HepG2 (cell line): ENCODE measurements around the gene FAM171A2. TPM values are rescaled to one million over a fixed set of nuclear protein-coding genes. Genes with fewer than 3 reads are reported as not detected.

Experiments
- DNMT1 ChIP-seq: sonication (generic); formaldehyde crosslinking; IDR thresholded peaks from 2 replicates; pipeline ENCODE4 v1.5.1; 2020; ENCODE audit warnings: mild to moderate bottlenecking, missing genetic modification reagents
- KDM5B ChIP-seq: sonication (generic); formaldehyde crosslinking; IDR thresholded peaks from 2 replicates; pipeline ENCODE4 v1.4.0; 2020; ENCODE audit warnings: missing genetic modification reagents, mild to moderate bottlenecking, borderline replicate concordance
- KLF13 ChIP-seq: sonication (generic); formaldehyde crosslinking; IDR thresholded peaks from 2 replicates; pipeline ENCODE4 v1.4.0; 2020; ENCODE audit warnings: mild to moderate bottlenecking, missing genetic modification reagents
- NONO ChIP-seq, 2 experiments: fragments of 450-650 bp in 1 of 2; sonication (generic) in 1 of 2; formaldehyde crosslinking in 1 of 2; IDR thresholded peaks in 1 of 2; conservative IDR thresholded peaks in 1 of 2; 2 replicates each; pipeline versions ENCODE4 v1.6.1 to v1.8.0; 2017 to 2022; ENCODE audit warnings: mild to moderate bottlenecking in 1 of 2, missing genetic modification reagents in 1 of 2, moderate library complexity in 1 of 2
- POLR2G ChIP-seq: fragments of 200-400 bp; formaldehyde crosslinking; IDR thresholded peaks from 2 replicates; pipeline ENCODE4 v1.6.1; 2018; ENCODE audit warnings: mild to moderate bottlenecking, low read depth, low read length, moderate library complexity
- SP5 ChIP-seq: IDR thresholded peaks from 2 replicates; pipeline ENCODE4 v1.6.1; 2016; ENCODE audit warnings: low read depth, borderline replicate concordance
- ZNF263 ChIP-seq: sonication (generic); formaldehyde crosslinking; IDR thresholded peaks from 2 replicates; pipeline ENCODE4 v1.4.0; 2020; ENCODE audit warnings: missing genetic modification reagents
- ZNF407 ChIP-seq: sonication (generic); formaldehyde crosslinking; IDR thresholded peaks from one replicate; pipeline ENCODE4 v1.5.1; 2020; ENCODE audit warnings: mild to moderate bottlenecking, missing genetic modification reagents; ENCODE audit errors: not compliant biosample characterization
- ZSCAN25 ChIP-seq: sonication (generic); formaldehyde crosslinking; IDR thresholded peaks from 2 replicates; pipeline ENCODE4 v1.8.0; 2022; ENCODE audit warnings: mild to moderate bottlenecking, missing genetic modification reagents
- polyA plus RNA-seq, 8 experiments: library from polyadenylated mRNA; depleted of rRNA in 3 of 8; stranded (reverse) in 7 of 8; unstranded in 1 of 8; fragments of >200 nt; fragmentation: Illumina TruSeq in 4 of 8; extraction: Trizol in 4 of 8; gene quantifications; 2 replicates each; pipeline versions ENCODE4 v1.2.1 to v1.2.3, GENCODE V29; 2011 to 2016; ENCODE audit warnings: low read depth in 4 of 8, missing spikeins in 1 of 8, mixed read lengths in 1 of 8; ENCODE audit not compliant: insufficient read depth in 1 of 8
- total RNA-seq, 5 experiments: library from RNA; depleted of rRNA; stranded (reverse); fragments of >200 nt; fragmentation: Illumina TruSeq; extraction: Trizol; gene quantifications; 2 replicates each; pipeline ENCODE4 v1.2.3, GENCODE V29; 2016; ENCODE audit warnings: low read depth in 1 of 5
- TF ChIP-seq, protein P1 (sequence below): sonication (generic); formaldehyde crosslinking; IDR thresholded peaks from 2 replicates; pipeline ENCODE4 v1.9.0; 2021; ENCODE audit warnings: mild to moderate bottlenecking, missing genetic modification reagents

FAM171A2 gene
- total and polyA plus RNA-seq, 2 of the 13 experiments (the other 11 are each of a cell fraction or from before 2014, with no cell fraction given) = 1.8 to 3.6 TPM

- 0 out of 2 replicates have a peak, but pooled peaks have one; percentile 53 for TF ChIP-seq ZSCAN25 (CRISPR knock-in tag)
- 0 out of 2 replicates have a peak, but pooled peaks have one; percentile 13 for TF ChIP-seq SP5 (CRISPR knock-in tag)
- peak; percentile 73; the same call in 1 of the 2 replicates for TF ChIP-seq ZNF263 (CRISPR knock-in tag)
- TF ChIP-seq KDM5B (CRISPR knock-in tag) = 0 out of 2 replicates have a peak, but pooled peaks have one; percentile 4
- 0 out of 2 replicates have a peak, but pooled peaks have one; percentile 12 for TF ChIP-seq DNMT1 (CRISPR knock-in tag)
- no peak for TF ChIP-seq ZNF407 (CRISPR knock-in tag)
- TF ChIP-seq, protein P1, sequence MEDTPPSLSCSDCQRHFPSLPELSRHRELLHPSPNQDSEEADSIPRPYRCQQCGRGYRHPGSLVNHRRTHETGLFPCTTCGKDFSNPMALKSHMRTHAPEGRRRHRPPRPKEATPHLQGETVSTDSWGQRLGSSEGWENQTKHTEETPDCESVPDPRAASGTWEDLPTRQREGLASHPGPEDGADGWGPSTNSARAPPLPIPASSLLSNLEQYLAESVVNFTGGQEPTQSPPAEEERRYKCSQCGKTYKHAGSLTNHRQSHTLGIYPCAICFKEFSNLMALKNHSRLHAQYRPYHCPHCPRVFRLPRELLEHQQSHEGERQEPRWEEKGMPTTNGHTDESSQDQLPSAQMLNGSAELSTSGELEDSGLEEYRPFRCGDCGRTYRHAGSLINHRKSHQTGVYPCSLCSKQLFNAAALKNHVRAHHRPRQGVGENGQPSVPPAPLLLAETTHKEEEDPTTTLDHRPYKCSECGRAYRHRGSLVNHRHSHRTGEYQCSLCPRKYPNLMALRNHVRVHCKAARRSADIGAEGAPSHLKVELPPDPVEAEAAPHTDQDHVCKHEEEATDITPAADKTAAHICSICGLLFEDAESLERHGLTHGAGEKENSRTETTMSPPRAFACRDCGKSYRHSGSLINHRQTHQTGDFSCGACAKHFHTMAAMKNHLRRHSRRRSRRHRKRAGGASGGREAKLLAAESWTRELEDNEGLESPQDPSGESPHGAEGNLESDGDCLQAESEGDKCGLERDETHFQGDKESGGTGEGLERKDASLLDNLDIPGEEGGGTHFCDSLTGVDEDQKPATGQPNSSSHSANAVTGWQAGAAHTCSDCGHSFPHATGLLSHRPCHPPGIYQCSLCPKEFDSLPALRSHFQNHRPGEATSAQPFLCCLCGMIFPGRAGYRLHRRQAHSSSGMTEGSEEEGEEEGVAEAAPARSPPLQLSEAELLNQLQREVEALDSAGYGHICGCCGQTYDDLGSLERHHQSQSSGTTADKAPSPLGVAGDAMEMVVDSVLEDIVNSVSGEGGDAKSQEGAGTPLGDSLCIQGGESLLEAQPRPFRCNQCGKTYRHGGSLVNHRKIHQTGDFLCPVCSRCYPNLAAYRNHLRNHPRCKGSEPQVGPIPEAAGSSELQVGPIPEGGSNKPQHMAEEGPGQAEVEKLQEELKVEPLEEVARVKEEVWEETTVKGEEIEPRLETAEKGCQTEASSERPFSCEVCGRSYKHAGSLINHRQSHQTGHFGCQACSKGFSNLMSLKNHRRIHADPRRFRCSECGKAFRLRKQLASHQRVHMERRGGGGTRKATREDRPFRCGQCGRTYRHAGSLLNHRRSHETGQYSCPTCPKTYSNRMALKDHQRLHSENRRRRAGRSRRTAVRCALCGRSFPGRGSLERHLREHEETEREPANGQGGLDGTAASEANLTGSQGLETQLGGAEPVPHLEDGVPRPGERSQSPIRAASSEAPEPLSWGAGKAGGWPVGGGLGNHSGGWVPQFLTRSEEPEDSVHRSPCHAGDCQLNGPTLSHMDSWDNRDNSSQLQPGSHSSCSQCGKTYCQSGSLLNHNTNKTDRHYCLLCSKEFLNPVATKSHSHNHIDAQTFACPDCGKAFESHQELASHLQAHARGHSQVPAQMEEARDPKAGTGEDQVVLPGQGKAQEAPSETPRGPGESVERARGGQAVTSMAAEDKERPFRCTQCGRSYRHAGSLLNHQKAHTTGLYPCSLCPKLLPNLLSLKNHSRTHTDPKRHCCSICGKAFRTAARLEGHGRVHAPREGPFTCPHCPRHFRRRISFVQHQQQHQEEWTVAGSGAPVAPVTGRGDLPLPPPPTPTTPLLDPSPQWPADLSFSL (CRISPR knock-in tag) = no peak
- TF ChIP-seq NONO (IDR thresholded peaks at IDR 0.05) = no peak
- TF ChIP-seq NONO (CRISPR knock-in tag; conservative IDR thresholded peaks at IDR 0.05) = 0 out of 2 replicates have a peak, but pooled peaks have one; percentile 24
- TF ChIP-seq POLR2G = no peak
- no peak for TF ChIP-seq KLF13 (CRISPR knock-in tag)
Measured at GRCh38 chr17:44312396-44313104, 51.1 kb downstream of the FAM171A2 start (continued).
